ENCODE results near the gene SPRR1A.
"Not testable (repeated sequence)": the region's sequence is repeated elsewhere in the genome, so short reads cannot be mapped to it uniquely, and the experiment has no call there.

- not testable (repeated sequence) for TF ChIP-seq CTCF, EZH2phosphoT487, EZH2 (IDR thresholded peaks at IDR 0.05)
Measured at GRCh38 chr1:153022340-153022739, 38.5 kb downstream of the SPRR1A start.

Data from neural progenitor cell (in vitro differentiated cells).